Neuronal stem cell (in vitro differentiated cells): ENCODE measurements around the gene SUPT5H.
A peak's percentile ranks its signal among the peaks of the same experiment; 100 is the strongest.

Experiments
- DNase-seq: peaks from one replicate; pipeline ENCODE4 v3.0.0-alpha.2; 2013; ENCODE audit warnings: low spot score
- H2AFZ ChIP-seq: one replicate; pipeline ENCODE4 v1.6.1; 2013; ENCODE audit warnings: mild to moderate bottlenecking, low read length, inconsistent platforms
- H2AK5ac ChIP-seq: 2 replicates; pipeline ENCODE4 v1.6.1; 2013; ENCODE audit warnings: low read depth, mild to moderate bottlenecking, inconsistent platforms, low read length, moderate library complexity, mixed read lengths
- H2BK120ac ChIP-seq: 2 replicates; pipeline ENCODE4 v1.6.1; 2013; ENCODE audit warnings: low read depth, mild to moderate bottlenecking, inconsistent platforms, low read length, moderate library complexity, mixed read lengths
- H2BK12ac ChIP-seq: one replicate; pipeline ENCODE4 v1.6.1; 2013; ENCODE audit warnings: low read length, inconsistent platforms
- H2BK15ac ChIP-seq: 2 replicates; pipeline ENCODE4 v1.6.1; 2013; ENCODE audit warnings: mild to moderate bottlenecking, low read length, inconsistent platforms, mixed read lengths
- H2BK5ac ChIP-seq: one replicate; pipeline ENCODE4 v1.6.1; 2013; ENCODE audit warnings: inconsistent platforms, mild to moderate bottlenecking, low read length, moderate library complexity
- H3K14ac ChIP-seq: one replicate; pipeline ENCODE4 v1.6.1; 2013; ENCODE audit warnings: low read length, inconsistent platforms
- H3K18ac ChIP-seq: 2 replicates; pipeline ENCODE4 v1.6.1; 2013; ENCODE audit warnings: low read length, inconsistent platforms
- H3K23ac ChIP-seq: 2 replicates; pipeline ENCODE4 v1.6.1; 2013; ENCODE audit warnings: low read depth, mild to moderate bottlenecking, mixed read lengths, low read length, inconsistent platforms; ENCODE audit not compliant: poor library complexity
- H3K27ac ChIP-seq: replicated peaks from 3 replicates; pipeline ENCODE4 v1.5.1; 2013; ENCODE audit warnings: low read length, inconsistent platforms
- H3K27me3 ChIP-seq, 3 experiments: 2 replicates each; pipeline ENCODE4 v1.6.1; 2013; ENCODE audit warnings: low read length in 3 of 3, mild to moderate bottlenecking in 2 of 3, inconsistent platforms in 1 of 3, low read depth in 1 of 3, mixed read lengths in 1 of 3, moderate library complexity in 1 of 3; ENCODE audit not compliant: control insufficient read depth in 3 of 3, insufficient read depth in 3 of 3
- H3K36me3 ChIP-seq, 2 donors: replicated peaks in 1 of 2; 2 replicates each; pipeline ENCODE4 v1.6.1; 2013; ENCODE audit warnings: low read length in 2 of 2; ENCODE audit not compliant: control insufficient read depth in 2 of 2, insufficient read depth in 2 of 2
- H3K4ac ChIP-seq: 2 replicates; pipeline ENCODE4 v1.6.1; 2013; ENCODE audit warnings: inconsistent platforms, mild to moderate bottlenecking, low read length, moderate library complexity
- H3K4me1 ChIP-seq, 2 donors: 1 replicate in 1 of 2; 2 replicates in 1 of 2; pipeline ENCODE4 v1.6.1; 2013; ENCODE audit warnings: low read length in 2 of 2, low read depth in 1 of 2; ENCODE audit not compliant: control insufficient read depth in 2 of 2, insufficient read depth in 1 of 2
- H3K4me2 ChIP-seq: one replicate; pipeline ENCODE4 v1.6.1; 2013; ENCODE audit warnings: mild to moderate bottlenecking, low read length, inconsistent platforms; ENCODE audit not compliant: insufficient read depth, poor library complexity, severe bottlenecking
- H3K4me3 ChIP-seq, 2 donors: 2 replicates each; pipeline ENCODE4 v1.5.1; 2013; ENCODE audit warnings: low read length in 2 of 2, mild to moderate bottlenecking in 2 of 2, inconsistent platforms in 1 of 2, moderate library complexity in 1 of 2
- H3K79me1 ChIP-seq: one replicate; pipeline ENCODE4 v1.6.1; 2013; ENCODE audit warnings: low read depth, mild to moderate bottlenecking, inconsistent platforms, low read length, moderate library complexity
- H3K9ac ChIP-seq: one replicate; pipeline ENCODE4 v1.6.1; 2013; ENCODE audit warnings: mild to moderate bottlenecking, low read depth, low read length, inconsistent platforms; ENCODE audit not compliant: poor library complexity
- H3K9me3 ChIP-seq, 2 donors: replicated peaks in 1 of 2; 2 replicates each; pipeline versions ENCODE3 to v1.6.1; 2013; ENCODE audit warnings: low read length in 2 of 2, mild to moderate bottlenecking in 2 of 2, inconsistent platforms in 1 of 2, low read depth in 1 of 2, mixed read lengths in 1 of 2, moderate library complexity in 1 of 2; ENCODE audit not compliant: control insufficient read depth in 2 of 2, insufficient read depth in 1 of 2
- H4K8ac ChIP-seq: one replicate; pipeline ENCODE4 v1.6.1; 2013; ENCODE audit warnings: low read depth, mild to moderate bottlenecking, inconsistent platforms, low read length, moderate library complexity
- H4K91ac ChIP-seq: one replicate; pipeline ENCODE4 v1.6.1; 2013; ENCODE audit warnings: low read length, low read depth, mild to moderate bottlenecking, inconsistent platforms; ENCODE audit not compliant: poor library complexity
- WGBS, 2 donors: extraction: QIAGEN DNeasy Blood & Tissue Kit; methylation state at CpG; one replicate each; pipeline ENCODE4 v1.1.7; 2013; ENCODE audit warnings: missing lambda C conversion rate in 2 of 2, mixed read lengths in 1 of 2; ENCODE audit not compliant: insufficient read length in 2 of 2, insufficient replicate concordance in 1 of 2; ENCODE audit errors: extremely low coverage in 2 of 2; 5-methylcytosine and 5-hydroxymethylcytosine counted together

Gene SUPT5H

DNA sequence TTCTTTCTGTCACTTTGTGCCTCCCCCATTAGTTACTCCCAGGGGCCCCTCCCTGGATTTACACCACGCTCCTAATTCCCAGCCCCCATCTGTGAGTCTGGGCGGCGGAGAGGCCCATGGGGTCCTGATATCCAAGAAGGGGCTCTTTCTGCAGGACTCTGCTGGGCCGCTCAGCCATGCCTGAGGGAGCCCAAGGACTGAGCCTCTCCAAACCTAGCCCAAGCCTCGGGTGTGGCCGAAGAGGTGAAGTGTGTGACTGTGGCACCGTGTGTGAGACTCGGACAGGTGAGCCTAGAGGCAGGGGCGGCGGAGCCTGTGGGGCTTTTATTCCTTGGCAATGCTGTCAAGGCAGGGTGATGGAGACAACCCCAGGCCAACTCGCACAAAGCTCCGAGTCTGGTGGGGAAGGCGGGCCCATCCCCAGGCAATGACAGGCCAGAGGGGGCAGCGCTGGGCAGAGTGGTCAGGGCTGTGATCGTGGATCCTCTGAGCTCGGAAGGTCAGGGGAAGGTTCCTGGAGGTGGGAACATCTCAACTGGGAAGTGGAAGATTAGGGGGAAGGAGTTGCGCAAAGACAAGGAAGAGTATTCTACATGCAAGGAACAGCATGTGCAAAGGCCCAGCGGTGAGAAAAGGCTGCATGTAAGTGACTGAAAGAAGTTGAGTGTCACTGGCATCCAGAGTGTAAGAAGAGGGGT is 31.3 kb upstream of the SUPT5H start:
- Histone ChIP-seq H3K18ac (peak overlapping the region; percentile 86), H3K4me2 (peak overlapping the region; percentile 87), H2BK5ac (peak overlapping the region; percentile 98), H3K27me3 (peaks cover 0 to 2% (median 0%) of the 10 kb centered on the region in 3 experiments), H2BK15ac (peak overlapping the region; percentile 14), H2AFZ (peak overlapping the region; percentile 94), H4K8ac (no peak overlapping the region), H2AK5ac (peak overlapping the region; percentile 100), H4K91ac (no peak overlapping the region), H3K14ac (peak overlapping the region; percentile 12), H3K4ac (peak overlapping the region; percentile 4), H3K4me1 (peaks cover 28 to 35% of the 10 kb centered on the region in 2 donors), H3K4me3 (peak overlapping the region; percentile 88 to 95), H3K9ac (peak overlapping the region; percentile 93), H3K9me3 (no peaks in the 10 kb centered on the region), H2BK120ac (no peak overlapping the region), H3K36me3 (peaks cover 31 to 49% of the 10 kb centered on the region in 2 donors), H3K23ac (peak overlapping the region; percentile 96), H2BK12ac (no peak overlapping the region), H3K79me1 (peaks cover 16% of the 10 kb centered on the region), H3K27ac (peak overlapping the region; percentile 95)
- no peak for DNase-seq
- WGBS, 2 donors: no CpG with 5 or more reads among the region's 18 CpGs

DNA sequence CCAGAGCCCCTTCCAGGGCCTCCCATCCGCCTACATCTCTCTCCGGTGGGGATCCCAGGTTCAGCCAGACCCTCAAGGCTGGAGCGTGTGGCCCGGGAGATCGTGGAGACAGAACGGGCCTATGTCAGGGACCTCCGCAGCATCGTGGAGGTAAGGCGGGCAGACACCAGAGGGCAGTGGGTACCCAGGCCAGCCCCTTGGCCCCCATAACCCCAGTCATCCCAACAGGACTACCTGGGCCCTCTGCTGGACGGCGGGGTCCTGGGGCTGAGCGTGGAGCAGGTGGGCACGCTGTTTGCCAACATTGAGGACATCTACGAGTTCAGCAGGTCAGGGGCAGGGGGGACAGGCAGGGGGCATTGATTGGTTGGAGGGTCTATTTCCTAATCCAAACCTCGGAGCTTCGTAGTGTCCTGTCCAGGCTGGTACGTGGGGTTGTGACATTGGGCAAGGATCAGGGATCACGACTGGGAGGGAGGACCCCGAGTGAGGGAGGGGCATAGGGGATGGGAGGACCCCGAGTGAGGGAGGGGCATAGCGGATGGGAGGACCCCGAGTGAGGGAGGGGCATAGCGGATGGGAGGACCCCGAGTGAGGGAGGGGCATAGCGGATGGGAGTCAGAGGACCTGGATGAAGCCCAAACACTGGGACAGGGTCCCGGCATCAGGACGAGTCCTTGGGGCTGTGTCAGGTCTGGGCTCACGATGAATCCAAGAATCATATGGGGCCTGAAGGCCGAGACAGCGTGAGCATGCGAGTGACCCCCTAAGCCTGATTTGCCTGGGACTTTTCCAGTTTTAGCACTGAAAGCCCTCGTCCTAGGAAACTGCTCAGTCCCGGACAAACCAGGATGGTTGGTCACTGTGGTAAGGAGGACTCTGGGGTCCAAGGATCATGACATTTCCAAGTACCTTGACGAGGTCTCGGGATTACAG is 30.0 kb upstream of the SUPT5H start:
- Histone ChIP-seq H2AK5ac (no peak overlapping the region), H3K14ac (no peak overlapping the region), H2BK120ac (no peak overlapping the region), H4K8ac (no peak overlapping the region), H3K23ac (peak overlapping the region; percentile 80), H3K9ac (peak overlapping the region; percentile 14), H3K36me3 (peaks cover 37 to 60% of the 10 kb centered on the region in 2 donors), H3K27ac (no peak overlapping the region), H4K91ac (no peak overlapping the region), H3K4me2 (peak overlapping the region; percentile 36), H3K4ac (no peak overlapping the region), H3K4me1 (peaks cover 23 to 31% of the 10 kb centered on the region in 2 donors), H2BK5ac (no peak overlapping the region), H3K9me3 (no peaks in the 10 kb centered on the region), H3K18ac (no peak overlapping the region), H3K79me1 (peaks cover 16% of the 10 kb centered on the region), H2BK15ac (no peak overlapping the region), H3K27me3 (no peaks in the 10 kb centered on the region), H2BK12ac (no peak overlapping the region), H3K4me3 (peak overlapping the region; percentile 47 to 95), H2AFZ (no peak overlapping the region)
- no CpG with 5 or more reads among the region's 35 CpGs for WGBS, 2 donors
- DNase-seq: no peak

DNA sequence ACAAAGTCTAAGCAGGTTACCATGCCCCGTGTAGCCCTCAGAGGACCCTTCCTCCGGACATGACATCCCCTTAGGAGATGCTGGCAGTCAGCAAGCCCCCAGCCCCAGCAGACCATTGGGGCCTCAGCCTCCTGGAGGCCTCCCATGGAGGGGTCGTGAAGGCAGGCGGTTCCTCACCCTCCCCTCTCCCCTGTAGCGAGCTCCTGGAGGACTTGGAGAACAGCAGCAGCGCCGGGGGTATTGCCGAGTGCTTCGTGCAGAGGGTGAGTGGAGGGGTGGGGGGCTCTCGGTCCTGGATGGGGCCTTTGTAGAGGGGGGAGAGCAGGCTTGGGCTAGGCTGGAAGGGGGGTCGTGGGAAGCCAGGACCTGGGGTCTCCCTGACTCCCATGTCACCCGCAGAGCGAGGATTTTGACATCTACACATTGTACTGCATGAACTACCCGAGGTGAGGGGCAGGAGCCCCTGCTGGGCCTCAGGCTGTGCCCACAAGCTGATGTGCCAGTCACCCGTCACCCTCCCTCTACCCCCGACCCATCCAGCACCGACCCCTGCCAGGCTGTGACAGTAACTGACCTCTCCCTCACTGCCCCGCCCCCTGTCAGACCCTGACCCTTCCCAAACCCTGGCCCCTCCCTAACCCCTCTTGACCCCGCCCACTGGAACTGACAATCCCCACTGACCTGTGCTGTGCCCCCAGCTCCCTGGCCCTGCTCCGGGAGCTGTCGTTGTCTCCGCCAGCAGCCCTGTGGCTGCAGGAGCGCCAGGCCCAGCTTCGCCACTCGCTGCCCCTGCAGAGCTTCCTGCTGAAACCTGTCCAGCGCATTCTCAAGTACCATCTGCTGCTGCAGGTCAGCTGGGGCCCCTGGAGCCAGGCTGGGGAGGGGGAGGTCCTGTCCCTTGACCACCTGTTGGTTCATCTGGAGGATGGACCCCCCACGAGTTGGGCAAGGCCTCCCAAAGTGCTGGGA is 28.9 kb upstream of the SUPT5H start:
- no CpG with 5 or more reads among the region's 27 CpGs for WGBS, 2 donors
- Histone ChIP-seq H4K8ac (no peak overlapping the region), H2BK5ac (no peak overlapping the region), H3K4me2 (no peak overlapping the region), H4K91ac (no peak overlapping the region), H3K9ac (no peak overlapping the region), H2AFZ (no peak overlapping the region), H3K9me3 (no peaks in the 10 kb centered on the region), H3K79me1 (peaks cover 18% of the 10 kb centered on the region), H3K27ac (no peak overlapping the region), H3K4me3 (no peak overlapping the region), H2BK12ac (no peak overlapping the region), H3K36me3 (peaks cover 46 to 71% of the 10 kb centered on the region in 2 donors), H2AK5ac (peak overlapping the region; percentile 88), H2BK15ac (no peak overlapping the region), H3K18ac (peak overlapping the region; percentile 11), H2BK120ac (no peak overlapping the region), H3K23ac (no peak overlapping the region), H3K4ac (no peak overlapping the region), H3K4me1 (peaks cover 13 to 24% of the 10 kb centered on the region in 2 donors), H3K27me3 (no peaks in the 10 kb centered on the region), H3K14ac (peak overlapping the region; percentile 38)
- DNase-seq: no peak
